GM12864 (cell line): ENCODE measurements around the gene DNMT3A.

Source experiments
- DNase-seq: peaks from one replicate; pipeline ENCODE4 v3.0.0-alpha.2; 2011; ENCODE audit warnings: low read depth
- H3K4me3 ChIP-seq: 2 replicates; pipeline ENCODE4 v1.5.1; 2011; ENCODE audit warnings: mild to moderate bottlenecking, low read depth, low read length, control low read depth
- CTCF ChIP-seq: IDR thresholded peaks from 2 replicates; pipeline ENCODE4 v1.5.1; 2011; ENCODE audit warnings: low read depth, mild to moderate bottlenecking, moderate library complexity, low read length, control low read depth, inconsistent platforms; ENCODE audit errors: missing control alignments

DNMT3A gene

DNA sequence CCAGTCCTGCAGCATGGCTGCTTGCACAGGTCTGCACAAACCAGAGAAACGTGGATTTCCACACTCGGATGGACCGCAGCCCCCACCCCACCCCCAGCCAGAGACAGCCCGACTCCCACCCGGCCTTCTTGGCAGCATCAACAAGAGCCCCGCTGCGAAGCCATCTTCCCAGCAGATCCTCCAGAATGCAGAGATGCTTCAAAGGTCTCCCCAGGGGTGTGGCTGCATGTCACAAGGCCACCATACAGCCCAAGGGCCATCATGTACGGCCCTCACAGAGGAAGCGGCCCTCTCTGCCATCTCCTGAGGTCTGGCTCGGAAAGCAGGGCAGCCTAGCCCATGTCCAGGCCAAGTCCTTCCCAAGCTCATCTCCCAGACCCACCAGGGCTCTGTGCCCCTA, 11.5 kb downstream of the DNMT3A start:
- no peak for DNase-seq
- no peak for TF ChIP-seq CTCF
- H3K4me3 ChIP-seq, result no peak overlapping the region

- DNase-seq, result no peak
- no peak for TF ChIP-seq CTCF
- no peak overlapping the region for H3K4me3 ChIP-seq
These were observed 13.3 kb downstream of the DNMT3A start for GRCh38 chr2:25328152-25329085.

- no peak for TF ChIP-seq CTCF
- no peak for DNase-seq
- no peak overlapping the region for H3K4me3 ChIP-seq
These were observed 15.3 kb downstream of the DNMT3A start for GRCh38 chr2:25326326-25327013.

DNA sequence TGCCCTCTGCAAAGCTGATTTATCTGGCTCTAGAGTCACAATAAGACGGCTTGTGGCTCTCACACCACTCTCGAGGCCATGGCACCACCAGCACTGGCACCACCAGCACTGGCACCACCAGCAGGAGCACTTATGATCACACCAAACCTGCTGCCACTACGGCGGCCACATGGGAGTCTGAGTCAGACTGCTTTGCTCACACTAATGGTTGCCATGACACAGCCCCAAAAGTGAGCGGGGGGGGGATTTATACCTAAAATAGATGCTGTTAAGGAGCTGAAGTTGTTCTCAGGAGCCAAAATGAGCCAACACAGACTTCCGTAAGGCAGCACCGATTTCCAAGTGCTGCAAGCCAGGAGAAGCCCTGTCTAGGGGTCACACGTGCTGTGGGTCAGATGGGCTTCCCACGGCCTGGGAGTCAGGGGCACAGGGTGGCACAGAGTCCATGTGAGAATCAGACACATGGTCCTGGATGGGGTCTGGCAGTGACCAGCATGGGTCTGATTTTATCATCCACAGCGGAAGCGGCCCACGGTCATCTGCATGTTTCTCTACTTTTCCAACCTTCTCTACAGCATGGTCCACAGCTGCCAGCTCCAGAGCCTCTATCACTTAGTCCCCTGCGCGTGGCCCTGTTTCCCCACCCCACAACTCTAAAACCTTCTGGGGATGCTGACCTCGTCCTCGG, 16.7 kb downstream of the DNMT3A start:
- no peak for TF ChIP-seq CTCF
- H3K4me3 ChIP-seq, result no peak overlapping the region
- no peak for DNase-seq

DNA sequence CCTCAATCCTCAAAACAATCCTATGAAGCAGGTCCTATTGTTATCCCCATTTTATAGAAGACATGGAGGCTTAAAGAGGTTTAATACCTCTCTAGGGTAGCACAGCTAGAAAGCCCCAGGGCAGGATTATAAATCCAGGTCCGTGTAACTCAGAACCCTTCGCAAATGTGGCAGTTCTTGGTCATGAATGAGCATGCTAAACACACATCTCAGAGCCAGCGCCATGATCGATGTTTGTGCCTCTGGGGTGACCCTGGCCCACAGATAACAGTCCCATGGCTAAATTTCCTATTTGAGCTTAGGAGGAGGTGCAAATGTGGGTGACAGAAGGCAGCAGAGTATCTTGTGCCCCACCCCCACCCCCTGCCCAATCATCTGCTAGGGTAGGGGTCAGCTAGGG, 17.5 kb downstream of the DNMT3A start:
- no peak overlapping the region for H3K4me3 ChIP-seq
- no peak for TF ChIP-seq CTCF
- DNase-seq, result no peak

DNA sequence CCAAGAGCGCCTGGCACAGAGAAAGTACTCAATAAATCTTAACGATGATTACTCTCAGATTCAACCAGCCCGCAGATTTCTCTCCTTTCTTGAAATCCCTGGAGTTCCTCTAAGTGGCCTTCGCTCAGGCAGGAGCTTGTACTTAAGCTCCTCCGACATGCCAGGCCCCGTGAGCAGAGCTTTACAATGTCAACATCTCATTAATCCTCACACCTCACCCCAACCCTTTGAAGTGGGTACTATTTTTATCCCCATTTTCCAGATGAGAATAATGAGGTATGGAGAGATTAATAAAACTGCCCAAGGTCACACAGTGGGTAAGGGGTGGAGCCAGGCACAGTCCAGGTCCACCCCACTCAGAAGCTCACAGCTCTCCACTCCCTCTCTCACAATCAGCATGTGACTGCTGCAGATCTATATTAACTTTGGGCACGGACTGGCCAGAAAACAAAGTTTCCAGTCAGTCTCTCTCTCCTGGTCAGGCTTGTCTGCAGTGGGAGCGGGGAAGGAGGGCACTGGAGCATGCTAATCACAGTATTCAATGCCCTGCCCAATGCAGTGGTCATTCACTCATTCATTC, 18.0 kb downstream of the DNMT3A start:
- no peak overlapping the region for H3K4me3 ChIP-seq
- no peak for DNase-seq
- no peak for TF ChIP-seq CTCF
